ENCODE results near the gene KCTD15.

The KCTD15 gene

DNA sequence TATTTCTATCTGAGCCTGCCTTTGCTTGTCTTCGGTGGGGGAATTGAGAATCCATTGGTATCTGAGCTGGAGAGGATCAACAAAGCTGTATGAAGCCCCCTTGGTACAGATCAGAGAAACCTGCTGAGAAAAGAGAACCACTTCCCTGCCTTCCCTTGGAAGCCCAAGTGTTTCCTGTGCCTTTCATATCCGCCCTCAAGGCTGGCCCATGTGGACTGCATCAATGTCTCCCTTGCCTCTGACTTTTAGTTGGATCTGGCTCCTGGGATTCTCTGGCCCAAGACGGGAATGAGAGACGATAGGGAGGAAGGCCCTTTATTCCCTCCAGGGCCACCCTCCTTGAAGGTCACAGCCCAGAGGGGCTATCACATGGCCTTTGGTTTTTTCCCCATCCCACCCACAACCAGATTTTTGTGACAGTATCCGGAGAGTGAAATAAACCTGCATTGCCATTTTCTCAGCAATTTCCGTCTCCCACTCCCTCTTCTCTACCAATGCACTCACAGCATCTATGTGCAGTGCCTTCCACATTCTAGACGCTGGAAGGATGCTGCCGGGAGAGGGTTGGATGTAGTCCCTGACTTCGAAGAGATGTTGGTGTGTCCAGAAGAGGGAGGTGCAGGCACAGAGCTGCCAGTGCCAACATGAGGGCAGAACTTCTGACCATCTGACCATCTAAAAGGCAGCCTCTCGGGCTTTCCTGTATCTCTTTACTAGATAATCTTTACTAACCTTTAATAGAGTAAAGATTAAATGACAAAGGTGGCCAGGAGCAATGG lies 63.8 kb downstream of the KCTD15 start:
- Histone ChIP-seq H3K4me1 (ENCODE audit: insufficient read depth, low read length) (no peaks in the 10 kb centered on the region), H3K9me3 (ENCODE audit: control insufficient read depth, insufficient read depth, low read length) (no peaks in the 10 kb centered on the region), H3K36me3 (ENCODE audit: insufficient read depth, low read length) (no peaks in the 10 kb centered on the region), H3K9ac (ENCODE audit: low read depth, low read length) (no peak overlapping the region)

DNA sequence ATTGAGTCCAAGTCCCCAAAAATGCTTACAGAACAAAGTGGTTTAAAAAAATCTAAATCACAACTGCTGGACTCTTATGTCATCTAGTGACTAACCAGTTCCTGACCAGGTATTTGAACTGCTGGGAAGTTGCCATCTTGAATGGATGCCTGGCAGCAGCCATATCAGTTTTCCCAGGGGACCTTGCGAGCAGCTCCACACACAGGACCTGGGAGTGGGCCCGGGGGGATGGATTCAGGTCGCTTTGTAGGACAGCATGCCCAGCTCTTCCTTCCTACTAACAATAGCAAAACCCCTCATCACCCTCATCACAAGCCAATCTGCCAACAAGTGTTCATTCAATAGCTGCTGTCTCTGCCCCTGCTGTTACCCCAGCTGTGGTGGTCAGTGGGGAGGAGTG lies 65.3 kb downstream of the KCTD15 start:
- Histone ChIP-seq H3K4me1 (ENCODE audit: insufficient read depth, low read length) (no peaks in the 10 kb centered on the region), H3K36me3 (ENCODE audit: insufficient read depth, low read length) (no peaks in the 10 kb centered on the region), H3K9ac (ENCODE audit: low read depth, low read length) (no peak overlapping the region), H3K9me3 (ENCODE audit: control insufficient read depth, insufficient read depth, low read length) (no peaks in the 10 kb centered on the region)

DNA sequence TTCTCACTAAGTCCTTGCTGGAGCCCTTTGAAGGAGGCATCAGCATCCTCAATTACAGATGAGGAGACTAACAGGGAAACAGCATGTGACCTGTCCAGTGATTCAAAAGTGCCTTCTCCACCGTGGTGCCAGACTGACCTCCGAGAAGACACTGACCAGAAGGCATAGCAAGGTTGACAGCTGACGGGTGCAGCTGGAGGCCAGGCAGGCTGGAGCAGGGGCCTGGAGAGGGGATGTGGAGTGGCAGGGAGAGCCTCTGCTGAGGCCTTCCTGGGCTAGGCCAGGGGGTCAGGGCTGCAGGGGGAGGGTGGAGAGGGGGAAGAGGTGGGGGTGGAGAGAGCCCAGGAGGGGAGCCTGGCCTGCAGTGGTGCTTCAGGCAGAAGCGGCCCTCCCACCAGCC lies 66.3 kb downstream of the KCTD15 start:
- H3K9me3 ChIP-seq (ENCODE audit: control insufficient read depth, insufficient read depth, low read length): no peaks in the 10 kb centered on the region
- H3K4me1 ChIP-seq (ENCODE audit: insufficient read depth, low read length): peaks cover 4% of the 10 kb centered on the region; the same call in 1 of the 2 replicates
- H3K9ac ChIP-seq (ENCODE audit: low read depth, low read length): no peak overlapping the region
- no peaks in the 10 kb centered on the region for H3K36me3 ChIP-seq (ENCODE audit: insufficient read depth, low read length)

DNA sequence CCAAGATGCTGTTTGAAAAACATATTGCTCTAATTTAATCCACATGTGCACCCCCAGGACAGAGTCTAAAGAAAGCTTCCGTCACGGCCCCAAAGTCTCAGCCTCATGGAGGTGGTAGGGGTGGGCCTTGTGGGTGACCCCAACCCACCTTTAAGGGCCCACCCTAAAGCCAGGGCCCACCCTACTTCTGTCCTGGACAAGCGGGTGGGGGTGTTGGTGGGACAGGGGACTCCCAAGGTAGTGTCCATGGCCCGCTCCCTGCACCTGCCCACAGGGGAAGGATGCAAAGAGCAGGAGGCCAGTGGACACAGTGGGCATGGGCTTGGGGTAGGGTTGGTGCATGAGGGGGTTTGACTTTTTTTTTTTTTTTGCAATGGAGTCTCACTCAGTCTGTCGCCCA lies 66.8 kb downstream of the KCTD15 start:
- peaks cover 8% of the 10 kb centered on the region; the same call in 1 of the 2 replicates for H3K4me1 ChIP-seq (ENCODE audit: insufficient read depth, low read length)
- H3K36me3 ChIP-seq (ENCODE audit: insufficient read depth, low read length): no peaks in the 10 kb centered on the region
- no peak overlapping the region for H3K9ac ChIP-seq (ENCODE audit: low read depth, low read length)
- no peaks in the 10 kb centered on the region for H3K9me3 ChIP-seq (ENCODE audit: control insufficient read depth, insufficient read depth, low read length)

DNA sequence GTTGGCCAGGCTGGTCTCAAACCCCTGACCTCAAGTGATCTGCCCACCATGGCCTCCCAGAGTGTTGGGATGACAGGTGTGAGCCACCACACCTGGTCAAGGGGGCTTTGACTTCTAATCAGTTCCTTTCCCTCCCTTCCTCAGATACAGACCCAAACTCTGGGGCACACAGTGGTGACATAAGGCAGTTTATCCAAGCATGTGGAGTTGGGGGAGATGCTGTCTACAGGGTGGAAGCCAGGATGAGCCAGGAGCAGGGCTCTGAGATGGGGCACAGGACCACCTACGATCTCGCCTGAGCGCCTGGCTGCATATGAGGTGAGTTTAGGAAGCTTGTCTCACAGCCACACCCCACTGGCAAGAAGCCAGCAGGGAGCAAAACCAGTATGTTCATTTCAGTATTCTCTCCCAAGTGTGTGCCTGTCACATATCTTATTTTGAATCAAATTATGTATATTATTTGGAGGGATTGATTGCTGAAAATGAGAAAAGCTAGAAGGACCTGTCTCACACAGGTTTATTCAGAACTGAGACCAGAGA lies 67.7 kb downstream of the KCTD15 start:
- Histone ChIP-seq H3K9ac (ENCODE audit: low read depth, low read length) (no peak overlapping the region), H3K9me3 (ENCODE audit: control insufficient read depth, insufficient read depth, low read length) (no peaks in the 10 kb centered on the region), H3K4me1 (ENCODE audit: insufficient read depth, low read length) (peaks cover 10% of the 10 kb centered on the region; the same call in 1 of the 2 replicates), H3K36me3 (ENCODE audit: insufficient read depth, low read length) (no peaks in the 10 kb centered on the region)

DNA sequence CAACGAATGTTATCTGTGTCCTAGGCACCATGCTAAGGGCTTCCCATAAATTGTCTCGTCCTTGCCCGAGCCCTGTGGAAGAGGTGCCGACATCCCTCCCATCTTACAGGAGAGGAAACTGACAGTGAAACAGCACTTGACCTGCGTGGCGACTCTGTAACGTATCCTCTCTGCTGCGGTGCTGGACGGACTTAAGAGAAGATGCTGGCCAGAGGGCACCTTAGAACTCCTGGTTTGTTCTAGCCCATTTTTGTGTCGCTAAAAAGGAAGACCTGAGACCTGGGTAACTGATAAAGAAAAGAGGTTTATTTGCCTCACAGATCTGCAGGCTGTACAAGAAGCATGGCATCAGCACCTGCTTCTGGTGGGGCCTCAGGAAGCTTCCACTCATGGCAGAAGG lies 68.6 kb downstream of the KCTD15 start:
- H3K9me3 ChIP-seq (ENCODE audit: control insufficient read depth, insufficient read depth, low read length): no peaks in the 10 kb centered on the region
- peaks cover 10% of the 10 kb centered on the region; the same call in 1 of the 2 replicates for H3K4me1 ChIP-seq (ENCODE audit: insufficient read depth, low read length)
- H3K36me3 ChIP-seq (ENCODE audit: insufficient read depth, low read length): no peaks in the 10 kb centered on the region
- no peak overlapping the region for H3K9ac ChIP-seq (ENCODE audit: low read depth, low read length)
